Panc1 (cell line): ENCODE data around the gene FOSB. TPM values are rescaled to one million over a fixed set of nuclear protein-coding genes. Genes with fewer than 3 reads are reported as not detected.
A peak's percentile ranks its signal among the peaks of the same experiment; 100 is the strongest.

ENCODE experiments used
- ATAC-seq: fragments of 200-7000 bp; cut with Tn5 transposase; 2 replicates; pipeline ENCODE4 v1.9.1; 2020; ENCODE audit warnings: mild to moderate bottlenecking, moderate library complexity
- BruUV-seq: library from RNA; stranded (reverse); fragments of 400-500 nt; replicated peaks from 2 replicates; lab custom pipeline; 2021; lab: Mats Ljungman, UMichigan
- CTCF ChIA-PET: fragments of 300-600 bp; sonication (Branson Sonifier 250); formaldehyde crosslinking; loops from one replicate; lab custom pipeline; 2022; ENCODE audit warnings: antibody characterized with exemption; lab: Charles Lee
- POLR2A ChIA-PET: fragments of 300-600 bp; sonication (Branson Sonifier 250); formaldehyde crosslinking; loops from one replicate; lab custom pipeline; 2022; ENCODE audit warnings: antibody characterized with exemption; lab: Charles Lee
- DNase-seq: peaks from one replicate; pipeline ENCODE4 v3.0.0-alpha.2; 2010; ENCODE audit warnings: low read depth, low spot score
- H3K27ac ChIP-seq: 2 replicates; pipeline ENCODE4 v1.5.1; 2011; ENCODE audit warnings: mild to moderate bottlenecking, low read length, inconsistent platforms
- H3K27me3 ChIP-seq: fragments of 200-500 bp; sonication (Bioruptor generic); 2 replicates; pipeline ENCODE4 v1.6.0; 2014; ENCODE audit warnings: low read length, inconsistent platforms; ENCODE audit not compliant: control insufficient read depth, insufficient read depth
- H3K36me3 ChIP-seq: fragments of 200-500 bp; sonication (Bioruptor generic); 2 replicates; pipeline ENCODE4 v1.5.1; 2014; ENCODE audit warnings: inconsistent platforms, mild to moderate bottlenecking, low read length, moderate library complexity; ENCODE audit not compliant: control insufficient read depth, insufficient read depth
- H3K4me1 ChIP-seq: 2 replicates; pipeline ENCODE4 v1.5.1; 2011; ENCODE audit warnings: inconsistent platforms, mild to moderate bottlenecking, low read length, moderate library complexity; ENCODE audit not compliant: control insufficient read depth, insufficient read depth
- H3K4me3 ChIP-seq, 2 experiments: 2 replicates each; pipeline ENCODE4 v1.5.1; 2011 to 2012; ENCODE audit warnings: low read depth in 2 of 2, low read length in 2 of 2, mild to moderate bottlenecking in 2 of 2, inconsistent platforms in 1 of 2, moderate library complexity in 1 of 2
- H3K9me3 ChIP-seq: fragments of 200-500 bp; sonication (Bioruptor generic); 2 replicates; pipeline ENCODE4 v1.5.1; 2014; ENCODE audit warnings: low read depth, mild to moderate bottlenecking, inconsistent platforms, low read length, moderate library complexity; ENCODE audit not compliant: control insufficient read depth, insufficient read depth
- POLR2AphosphoS5 ChIP-seq: IDR thresholded peaks from 2 replicates; pipeline ENCODE4 v1.6.1; 2012; ENCODE audit warnings: mild to moderate bottlenecking, low read depth, low read length, moderate library complexity
- SIN3A ChIP-seq: IDR thresholded peaks from 2 replicates; pipeline ENCODE4 v1.6.1; 2012; ENCODE audit warnings: low read depth, mild to moderate bottlenecking, low read length, moderate library complexity, borderline replicate concordance; ENCODE audit not compliant: insufficient read depth
- TCF7L2 ChIP-seq: IDR thresholded peaks from 2 replicates; pipeline ENCODE4 v1.6.1; 2011; ENCODE audit warnings: mild to moderate bottlenecking, low read depth, low read length, inconsistent platforms
- in situ Hi-C: cut with HindIII; loops from 2 replicates; pipeline ENCODE4 v1.10.0; 2016; ENCODE audit warnings: low sequenced_read_pairs, low pct_unique_long_range_greater_than_20kb
- intact Hi-C: fragments of 100-400 bp; cut with micrococcal nuclease; formaldehyde crosslinking; loops from one replicate; pipeline ENCODE4 v1.10.0; 2022; ENCODE audit not compliant: unreplicated experiment
- total RNA-seq: library from RNA; stranded (reverse); gene quantifications from one replicate; pipeline ENCODE4 v1.2.1, GENCODE V29; 2021; ENCODE audit not compliant: unreplicated experiment
- TF ChIP-seq, protein P1 (sequence below), 2 experiments: IDR thresholded peaks; 2 replicates each; pipeline ENCODE4 v1.6.1; 2011 to 2012; ENCODE audit warnings: low read depth in 2 of 2, control low read depth in 1 of 2, low read length in 1 of 2, mild to moderate bottlenecking in 1 of 2, moderate library complexity in 1 of 2; ENCODE audit not compliant: insufficient read depth in 1 of 2
- TF ChIP-seq, protein P2 (sequence below): fragments of 450-650 bp; IDR thresholded peaks from 2 replicates; pipeline ENCODE4 v1.5.1; 2017; ENCODE audit warnings: mild to moderate bottlenecking

Gene FOSB
- total RNA-seq, 1 experiment from 2014 or later: 13.4 TPM

DNA sequence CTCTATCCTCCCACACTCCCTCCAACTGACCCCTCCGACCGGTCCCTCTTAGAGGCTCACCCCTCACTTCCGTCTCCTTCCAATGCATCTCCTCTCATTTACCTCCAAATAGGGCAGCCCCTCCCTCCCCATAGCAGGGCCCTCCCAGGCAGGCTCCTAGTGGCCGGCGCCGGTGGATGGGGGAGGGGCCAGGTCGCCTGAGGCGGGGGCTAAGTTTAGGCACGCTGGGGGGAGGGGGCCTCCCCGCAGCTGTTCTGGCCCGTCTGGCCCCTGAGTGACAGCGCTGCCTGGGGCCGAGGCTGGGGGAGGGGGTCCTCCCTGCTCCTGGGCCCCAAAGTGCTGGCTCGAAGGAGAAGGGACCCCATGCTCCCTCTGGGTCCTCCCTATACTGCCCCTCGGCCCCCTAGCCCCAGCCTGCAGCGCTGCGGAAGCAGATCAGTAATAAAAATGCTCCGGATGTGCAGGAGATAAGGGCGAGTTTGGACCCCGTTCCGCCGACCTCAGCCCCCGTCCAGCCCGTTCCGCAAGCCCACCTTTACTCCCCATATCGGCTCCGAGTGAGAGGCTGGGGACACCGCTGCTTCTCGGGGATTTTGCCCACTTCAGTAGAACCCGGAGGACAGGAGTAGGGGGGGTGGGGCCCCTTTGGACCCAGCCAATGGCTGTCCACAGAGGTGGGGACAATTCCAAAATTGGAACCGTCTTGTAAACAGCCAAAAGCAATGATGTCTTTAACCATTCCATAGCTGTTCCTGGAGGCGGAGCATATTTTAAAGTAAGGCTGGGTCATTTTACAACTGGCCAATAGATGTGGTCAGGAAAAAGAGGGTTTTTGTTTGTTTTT, 25.1 kb downstream of the FOSB start:
- CTCF ChIA-PET: no interaction called here
- POLR2A ChIA-PET: no interaction called here
- in situ Hi-C loops (no loop called here), intact Hi-C loops (no loop called here)
- DNase-seq (no peak), ATAC-seq (no peak)
- TSS peak; percentile 42 for BruUV-seq
- Histone ChIP-seq H3K4me1 (peaks cover 3% of the 10 kb centered on the region; the same call in 1 of the 2 replicates), H3K9me3 (no peaks in the 10 kb centered on the region), H3K27me3 (no peaks in the 10 kb centered on the region), H3K36me3 (no peaks in the 10 kb centered on the region), H3K27ac (no peak overlapping the region), H3K4me3 (peak overlapping the region; percentile 19 to 25)
- TF ChIP-seq SIN3A: no peak
- TF ChIP-seq, protein P1, sequence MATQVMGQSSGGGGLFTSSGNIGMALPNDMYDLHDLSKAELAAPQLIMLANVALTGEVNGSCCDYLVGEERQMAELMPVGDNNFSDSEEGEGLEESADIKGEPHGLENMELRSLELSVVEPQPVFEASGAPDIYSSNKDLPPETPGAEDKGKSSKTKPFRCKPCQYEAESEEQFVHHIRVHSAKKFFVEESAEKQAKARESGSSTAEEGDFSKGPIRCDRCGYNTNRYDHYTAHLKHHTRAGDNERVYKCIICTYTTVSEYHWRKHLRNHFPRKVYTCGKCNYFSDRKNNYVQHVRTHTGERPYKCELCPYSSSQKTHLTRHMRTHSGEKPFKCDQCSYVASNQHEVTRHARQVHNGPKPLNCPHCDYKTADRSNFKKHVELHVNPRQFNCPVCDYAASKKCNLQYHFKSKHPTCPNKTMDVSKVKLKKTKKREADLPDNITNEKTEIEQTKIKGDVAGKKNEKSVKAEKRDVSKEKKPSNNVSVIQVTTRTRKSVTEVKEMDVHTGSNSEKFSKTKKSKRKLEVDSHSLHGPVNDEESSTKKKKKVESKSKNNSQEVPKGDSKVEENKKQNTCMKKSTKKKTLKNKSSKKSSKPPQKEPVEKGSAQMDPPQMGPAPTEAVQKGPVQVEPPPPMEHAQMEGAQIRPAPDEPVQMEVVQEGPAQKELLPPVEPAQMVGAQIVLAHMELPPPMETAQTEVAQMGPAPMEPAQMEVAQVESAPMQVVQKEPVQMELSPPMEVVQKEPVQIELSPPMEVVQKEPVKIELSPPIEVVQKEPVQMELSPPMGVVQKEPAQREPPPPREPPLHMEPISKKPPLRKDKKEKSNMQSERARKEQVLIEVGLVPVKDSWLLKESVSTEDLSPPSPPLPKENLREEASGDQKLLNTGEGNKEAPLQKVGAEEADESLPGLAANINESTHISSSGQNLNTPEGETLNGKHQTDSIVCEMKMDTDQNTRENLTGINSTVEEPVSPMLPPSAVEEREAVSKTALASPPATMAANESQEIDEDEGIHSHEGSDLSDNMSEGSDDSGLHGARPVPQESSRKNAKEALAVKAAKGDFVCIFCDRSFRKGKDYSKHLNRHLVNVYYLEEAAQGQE (IDR thresholded peaks at IDR 0.05; ENCODE audit: insufficient read depth in 1 of 2, low read depth in 2 of 2, low read length in 1 of 2): no peak
- TF ChIP-seq, protein P2, sequence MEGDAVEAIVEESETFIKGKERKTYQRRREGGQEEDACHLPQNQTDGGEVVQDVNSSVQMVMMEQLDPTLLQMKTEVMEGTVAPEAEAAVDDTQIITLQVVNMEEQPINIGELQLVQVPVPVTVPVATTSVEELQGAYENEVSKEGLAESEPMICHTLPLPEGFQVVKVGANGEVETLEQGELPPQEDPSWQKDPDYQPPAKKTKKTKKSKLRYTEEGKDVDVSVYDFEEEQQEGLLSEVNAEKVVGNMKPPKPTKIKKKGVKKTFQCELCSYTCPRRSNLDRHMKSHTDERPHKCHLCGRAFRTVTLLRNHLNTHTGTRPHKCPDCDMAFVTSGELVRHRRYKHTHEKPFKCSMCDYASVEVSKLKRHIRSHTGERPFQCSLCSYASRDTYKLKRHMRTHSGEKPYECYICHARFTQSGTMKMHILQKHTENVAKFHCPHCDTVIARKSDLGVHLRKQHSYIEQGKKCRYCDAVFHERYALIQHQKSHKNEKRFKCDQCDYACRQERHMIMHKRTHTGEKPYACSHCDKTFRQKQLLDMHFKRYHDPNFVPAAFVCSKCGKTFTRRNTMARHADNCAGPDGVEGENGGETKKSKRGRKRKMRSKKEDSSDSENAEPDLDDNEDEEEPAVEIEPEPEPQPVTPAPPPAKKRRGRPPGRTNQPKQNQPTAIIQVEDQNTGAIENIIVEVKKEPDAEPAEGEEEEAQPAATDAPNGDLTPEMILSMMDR: no peak
- TF ChIP-seq POLR2AphosphoS5: no peak
- no peak for TF ChIP-seq TCF7L2

DNA sequence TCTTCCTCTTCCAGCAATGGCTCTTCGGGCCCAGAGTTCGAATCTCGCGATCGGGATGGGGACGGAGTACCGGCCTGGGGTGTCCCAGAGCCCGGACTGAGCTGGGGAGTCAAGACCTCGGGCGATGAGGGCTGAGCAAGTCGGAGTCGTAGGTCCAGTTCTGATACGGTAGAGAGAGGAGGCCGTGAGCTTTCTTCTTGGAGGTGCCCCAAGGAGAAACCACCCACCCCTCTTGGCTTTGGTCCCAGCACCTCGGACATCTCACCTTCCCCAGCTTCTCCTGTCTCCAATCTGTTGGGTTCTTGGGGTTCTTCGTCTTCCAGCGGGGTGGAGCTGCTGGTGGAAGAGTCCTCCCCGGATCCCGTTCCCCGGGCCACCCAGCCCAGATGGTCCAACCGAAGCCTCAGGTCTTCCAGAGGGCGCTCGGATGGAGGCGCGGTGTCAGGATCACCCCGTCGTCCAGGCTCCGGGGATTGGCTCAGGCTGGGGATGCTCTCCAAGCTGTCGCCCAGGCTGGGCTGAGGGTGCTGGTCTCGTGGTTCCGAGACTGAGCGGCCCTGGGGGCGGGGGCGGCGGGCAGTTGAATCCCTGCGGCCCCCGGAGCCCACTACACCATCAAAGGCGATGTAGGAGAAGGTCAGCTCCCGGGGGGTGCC, 26.6 kb downstream of the FOSB start:
- peaks cover 3% of the 10 kb centered on the region; the same call in 1 of the 2 replicates for H3K4me1 ChIP-seq
- ChIA-PET CTCF (interaction anchor here (0.9 kb wide), 1 partner anchor 148 kb away, joined by 3 read pairs; no protein-coding TSS in a partner anchor), POLR2A (no interaction called here)

More for the DNA sequence above, 26.6 kb downstream of the FOSB start:
- no peak for ATAC-seq
- DNase-seq: no peak
- Histone ChIP-seq H3K4me3 (no peak overlapping the region), H3K9me3 (no peaks in the 10 kb centered on the region), H3K27me3 (no peaks in the 10 kb centered on the region), H3K27ac (no peak overlapping the region), H3K36me3 (no peaks in the 10 kb centered on the region)
- in situ Hi-C loops: no loop called here
- no TSS peak for BruUV-seq
- intact Hi-C loops: no loop called here
- TF ChIP-seq, protein P1 (IDR thresholded peaks at IDR 0.05; ENCODE audit: insufficient read depth in 1 of 2, low read depth in 2 of 2, low read length in 1 of 2): no peak
- TF ChIP-seq, protein P2: no peak
